AG20443 (cell line): Measurements from ENCODE around the gene PHOSPHO1.
"Not testable (repeated sequence)": the region's sequence is repeated elsewhere in the genome, so short reads cannot be mapped to it uniquely, and the experiment has no call there.

Source experiments
- DNase-seq: peaks from one replicate; pipeline ENCODE4 v3.0.0; 2012; ENCODE audit warnings: low spot score, mixed read lengths

The PHOSPHO1 gene, protein sequence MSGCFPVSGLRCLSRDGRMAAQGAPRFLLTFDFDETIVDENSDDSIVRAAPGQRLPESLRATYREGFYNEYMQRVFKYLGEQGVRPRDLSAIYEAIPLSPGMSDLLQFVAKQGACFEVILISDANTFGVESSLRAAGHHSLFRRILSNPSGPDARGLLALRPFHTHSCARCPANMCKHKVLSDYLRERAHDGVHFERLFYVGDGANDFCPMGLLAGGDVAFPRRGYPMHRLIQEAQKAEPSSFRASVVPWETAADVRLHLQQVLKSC

GRCh38 chr17:49230636-49231562 lies at the start of gene PHOSPHO1:
PHOSPHO1 (minus strand) TSS chr17:49230787; CDS start chr17:49226691, 4,096 bp downstream.
- DNase-seq: peak; percentile 98

- DNase-seq: no peak
Measured at GRCh38 chr17:49280061-49280460, 49.5 kb upstream of the PHOSPHO1 start.

- DNase-seq: not testable (repeated sequence)
Measured at GRCh38 chr17:49279263-49280015, 48.9 kb upstream of the PHOSPHO1 start.

- no peak for DNase-seq
Measured at GRCh38 chr17:49278076-49278475, 47.5 kb upstream of the PHOSPHO1 start.

- DNase-seq: no peak
Measured at GRCh38 chr17:49277638-49278037, 47.1 kb upstream of the PHOSPHO1 start.

GRCh38 chr17:49275981-49276380 lies 45.4 kb upstream of the PHOSPHO1 start:
- DNase-seq: not testable (repeated sequence)

DNA sequence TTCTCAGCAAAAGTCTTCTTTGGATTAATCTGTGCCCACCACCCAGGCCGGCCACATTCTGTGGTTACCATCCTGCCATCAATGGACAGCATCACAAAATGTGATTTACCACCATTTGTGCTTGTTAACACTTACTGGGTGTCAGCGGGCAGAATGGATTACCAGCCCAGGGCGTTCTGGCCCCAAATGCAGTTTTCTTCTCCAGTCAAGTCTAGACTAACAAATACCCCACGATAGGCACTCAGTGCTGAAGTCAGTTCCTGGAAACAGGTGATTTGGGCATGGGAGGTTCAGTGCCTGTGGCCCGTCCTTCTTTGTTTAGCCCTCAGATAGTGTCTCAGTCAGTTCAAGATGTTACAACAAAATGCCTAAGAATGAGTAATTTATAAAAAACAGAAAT lies 38.8 kb upstream of the PHOSPHO1 start:
- DNase-seq: no peak

GRCh38 chr17:49267912-49268311 lies 37.3 kb upstream of the PHOSPHO1 start:
- no peak for DNase-seq

DNA sequence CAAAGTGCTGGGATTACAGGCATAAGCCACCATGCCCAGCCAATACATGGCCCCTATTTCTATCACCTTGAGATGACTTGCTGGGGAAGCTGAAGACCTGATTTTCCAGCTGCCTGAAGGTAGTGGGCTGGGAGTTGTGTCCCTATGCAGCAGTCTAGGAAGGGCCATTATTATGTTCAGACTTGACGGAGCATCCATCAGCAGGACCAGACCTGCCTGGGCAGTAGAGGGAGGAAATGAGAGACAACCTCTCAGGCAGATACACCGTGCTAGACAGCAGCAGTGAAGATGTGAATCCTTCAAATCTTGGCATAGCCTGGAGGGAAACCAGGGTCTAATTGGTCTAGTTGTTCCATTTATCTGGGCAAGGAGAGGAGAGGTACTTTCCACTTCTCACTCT lies 35.6 kb upstream of the PHOSPHO1 start:
- no peak for DNase-seq

DNA sequence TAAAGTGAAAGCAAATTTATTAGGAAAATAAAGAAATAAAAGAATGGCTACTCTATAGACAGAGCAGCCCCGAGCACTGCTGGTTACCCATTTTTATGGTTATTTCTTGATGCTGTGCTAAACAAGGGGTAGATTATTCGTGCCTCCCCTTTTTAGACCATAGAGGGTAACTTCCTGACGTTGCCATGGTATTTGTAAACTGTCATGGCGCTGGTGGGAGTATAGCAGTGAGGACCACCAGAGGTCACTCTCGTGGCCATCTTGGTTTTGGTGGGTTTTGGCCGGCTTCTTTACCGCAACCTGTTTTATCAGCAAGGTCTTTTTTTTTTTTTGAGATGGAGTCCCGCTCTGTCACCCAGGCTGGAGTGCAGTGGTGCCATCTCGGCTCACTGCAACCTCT lies 31.0 kb upstream of the PHOSPHO1 start:
- not testable (repeated sequence) for DNase-seq

- no peak for DNase-seq
Measured at GRCh38 chr17:49260817-49261291, 30.3 kb upstream of the PHOSPHO1 start.

DNA sequence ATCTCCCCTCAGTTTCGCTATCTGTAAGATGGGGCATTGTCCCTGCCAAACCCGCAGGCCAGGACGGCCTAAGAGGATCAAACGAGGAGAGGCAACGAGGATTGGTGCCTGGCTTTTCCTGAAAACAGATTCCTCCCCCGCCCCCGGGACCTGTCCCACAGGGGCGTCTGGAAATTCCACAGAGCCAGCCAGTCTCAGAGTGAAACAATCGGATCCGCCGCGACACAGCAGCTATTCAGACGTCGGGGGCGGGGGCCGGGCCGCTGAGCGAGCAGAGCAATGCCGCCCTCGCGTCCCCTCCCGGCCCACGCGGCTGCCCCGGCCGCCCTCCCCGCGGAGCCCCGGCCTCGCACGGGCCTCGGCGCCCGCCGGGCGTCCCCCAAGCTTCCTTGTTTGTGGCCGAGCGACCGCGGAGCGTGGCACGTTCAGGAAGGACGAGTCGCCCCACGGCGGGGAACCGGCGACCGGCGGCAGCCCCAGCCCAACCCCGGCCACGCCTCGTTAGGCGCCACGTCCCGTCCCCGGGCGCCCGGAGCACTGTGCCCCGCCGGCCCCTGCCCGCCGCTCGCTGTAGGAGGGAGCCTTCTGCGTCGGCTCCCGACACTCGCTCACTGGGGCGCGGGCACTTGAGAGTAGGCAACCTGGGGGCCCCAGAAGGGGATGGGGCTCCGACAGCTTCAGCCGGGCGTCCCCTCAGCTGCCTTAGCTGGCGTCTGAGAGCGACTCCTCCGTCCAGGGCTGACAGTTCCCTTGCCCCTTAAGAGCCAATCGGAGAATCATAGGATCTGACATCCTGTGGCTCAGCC lies 29.6 kb upstream of the PHOSPHO1 start:
- DNase-seq: peak; percentile 89

DNA sequence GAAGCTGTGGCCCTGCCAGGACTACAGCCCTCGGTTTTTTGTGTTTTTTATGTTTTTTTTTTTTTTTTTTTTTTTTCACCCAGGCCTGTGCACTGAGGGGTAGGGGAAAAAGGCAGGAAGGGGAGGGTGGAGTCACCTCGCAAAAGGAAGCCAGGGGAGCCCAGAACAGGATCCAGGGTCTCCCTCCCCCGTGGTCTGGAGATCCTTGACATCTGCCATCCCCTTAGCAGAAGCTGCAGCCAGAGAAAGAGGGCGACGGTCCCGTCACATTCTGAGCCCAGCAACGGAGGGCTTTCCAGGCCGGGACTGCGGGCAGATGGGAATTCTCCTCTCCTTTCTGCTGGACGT lies 29.1 kb upstream of the PHOSPHO1 start:
- DNase-seq: no peak

- DNase-seq: no peak
Measured at GRCh38 chr17:49258394-49258793, 27.8 kb upstream of the PHOSPHO1 start.

DNA sequence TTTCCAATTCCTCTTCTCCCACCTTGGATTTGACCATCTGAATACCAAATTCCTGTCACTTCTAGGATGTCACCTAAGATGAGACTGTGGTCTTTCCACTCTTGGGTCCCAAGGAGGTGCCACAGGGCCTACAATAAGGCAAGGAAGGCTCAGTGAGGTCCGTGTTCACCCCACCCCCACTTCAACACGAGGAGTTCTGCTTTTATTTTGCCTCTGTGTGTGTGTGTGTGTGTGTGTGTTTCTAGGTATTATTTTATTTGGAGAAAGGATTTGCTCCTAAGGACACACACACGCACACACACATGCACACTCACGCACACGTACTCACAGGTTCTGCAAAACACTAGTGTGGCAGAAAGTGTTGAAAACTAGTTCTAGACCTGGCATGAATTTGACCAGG lies 24.5 kb upstream of the PHOSPHO1 start:
- DNase-seq: no peak

GRCh38 chr17:49254066-49254465 lies 23.5 kb upstream of the PHOSPHO1 start:
- DNase-seq: no peak

DNA sequence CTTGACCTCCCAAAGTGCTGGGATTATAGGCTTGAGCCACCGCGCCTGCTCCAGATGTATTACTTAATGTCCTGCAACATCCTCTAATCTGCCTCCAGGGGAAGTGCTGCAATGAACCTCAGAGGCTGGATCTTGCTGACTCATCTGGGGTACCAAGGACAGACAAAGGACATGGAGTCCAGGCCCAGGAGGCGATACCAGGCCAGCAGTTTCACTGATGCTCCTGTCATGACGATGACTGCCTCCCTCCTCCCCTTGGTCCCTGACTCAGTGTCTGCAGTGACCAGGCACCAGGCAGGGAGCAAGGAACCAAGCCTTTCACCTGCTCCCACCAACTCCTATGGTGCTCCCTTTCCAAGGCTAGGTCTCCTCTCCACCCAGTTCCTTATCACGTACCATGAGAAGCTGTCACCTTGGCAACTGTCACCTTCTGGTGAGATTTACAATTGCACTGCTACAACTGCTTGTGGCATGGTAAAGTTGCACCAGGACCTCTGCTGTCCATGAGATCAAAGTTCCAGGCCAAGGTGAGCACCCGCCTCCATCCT lies 21.6 kb upstream of the PHOSPHO1 start:
- peak; percentile 39 for DNase-seq

DNA sequence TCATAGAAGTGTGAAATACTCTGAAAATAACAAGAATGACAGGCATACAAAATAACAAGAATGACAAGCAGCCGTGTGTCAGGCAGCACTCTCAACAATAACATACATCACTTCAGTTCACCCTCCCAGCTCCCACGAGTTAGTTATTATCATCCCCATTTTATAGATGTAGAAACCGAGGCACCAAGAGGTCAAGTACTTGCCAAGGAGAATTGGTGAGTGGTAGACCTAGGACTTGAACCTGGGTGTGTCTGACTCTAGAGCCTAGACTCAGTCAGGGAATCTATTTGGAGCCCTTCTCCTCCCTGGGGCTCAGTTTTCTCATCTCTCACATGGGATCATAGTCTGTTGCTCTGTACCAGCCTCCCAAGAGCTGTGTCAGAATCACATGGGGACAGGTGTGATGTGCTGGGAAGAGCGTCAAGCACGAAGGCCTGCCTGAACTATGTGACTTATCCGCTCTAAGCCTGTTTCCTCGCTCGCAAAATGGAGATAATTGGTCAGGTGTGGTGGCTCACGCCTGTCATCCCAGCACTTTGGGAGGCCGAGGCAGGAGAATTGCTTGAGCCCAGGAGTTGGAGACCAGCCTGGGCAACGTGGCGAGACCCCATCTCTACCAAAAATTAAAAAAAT lies 19.4 kb upstream of the PHOSPHO1 start:
- DNase-seq: no peak

DNA sequence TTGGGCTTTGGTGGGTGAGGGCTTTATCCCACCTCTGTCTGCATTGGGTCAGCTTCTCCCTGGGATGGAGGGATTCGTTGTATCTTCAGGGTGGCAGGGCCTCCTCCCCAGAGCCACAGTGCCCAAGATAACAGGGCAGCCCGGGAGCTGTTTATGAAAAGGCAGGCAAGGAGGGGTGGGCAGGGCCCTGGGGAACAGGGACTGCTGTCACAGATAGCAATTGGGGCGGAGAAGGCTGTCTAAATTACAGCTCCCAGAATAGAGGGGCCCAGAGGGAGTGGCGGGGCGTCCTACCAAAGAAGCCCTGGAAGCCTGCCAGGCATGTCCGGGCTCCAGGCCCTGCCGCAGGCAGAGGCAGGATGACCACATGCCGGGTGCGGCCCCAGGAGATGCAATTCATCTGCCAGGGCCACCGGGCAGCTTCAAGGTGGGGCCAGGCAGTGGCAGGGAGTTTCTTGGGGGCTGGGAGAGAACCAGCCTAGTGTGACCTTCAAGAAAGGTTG lies 18.8 kb upstream of the PHOSPHO1 start:
- DNase-seq: peak; percentile 76

- no peak for DNase-seq
Measured at GRCh38 chr17:49247944-49248343, 17.4 kb upstream of the PHOSPHO1 start.

GRCh38 chr17:49244839-49245238 lies 14.3 kb upstream of the PHOSPHO1 start:
- no peak for DNase-seq
